ENCODE measurements around the gene ZSWIM2. TPM values are rescaled to one million over a fixed set of nuclear protein-coding genes. Genes with fewer than 3 reads are reported as not detected.

ZSWIM2 gene
- total RNA-seq, 4 donors from 2014 or later = not detected

DNA sequence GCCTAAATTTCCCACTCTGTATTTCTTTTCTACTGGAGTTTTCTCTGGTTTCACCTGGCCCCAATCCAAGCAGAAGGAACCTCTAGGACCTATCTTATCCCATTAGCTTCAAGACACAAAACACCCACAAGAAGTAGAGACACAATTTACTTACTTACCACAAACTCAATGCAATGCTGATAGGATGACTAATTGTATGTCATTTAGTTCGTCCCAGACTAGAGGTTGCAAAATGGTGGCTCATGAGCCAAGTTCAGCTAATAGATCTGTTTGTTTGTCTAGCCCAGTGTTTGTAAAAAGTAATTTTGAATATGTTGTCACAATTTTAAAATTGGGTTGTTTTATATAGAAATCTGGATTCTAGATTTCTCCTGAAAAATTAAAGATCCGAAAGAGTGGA is 34.7 kb upstream of the ZSWIM2 start:
- intact Hi-C loops (cut with DNase I) = no loop called here
- H3K9me3 ChIP-seq = no peaks in the 10 kb centered on the region
- no peak for DNase-seq
- no peaks in the 10 kb centered on the region for H3K27me3 ChIP-seq
- no peak overlapping the region for H3K4me3 ChIP-seq
- WGBS, 2 donors = 69 to 73% methylated on average over 2 of the region's 2 CpGs
- no peaks in the 10 kb centered on the region for H3K36me3 ChIP-seq
- no peak for TF ChIP-seq POLR2A (IDR thresholded peaks at IDR 0.05)
- TF ChIP-seq, protein P1, sequence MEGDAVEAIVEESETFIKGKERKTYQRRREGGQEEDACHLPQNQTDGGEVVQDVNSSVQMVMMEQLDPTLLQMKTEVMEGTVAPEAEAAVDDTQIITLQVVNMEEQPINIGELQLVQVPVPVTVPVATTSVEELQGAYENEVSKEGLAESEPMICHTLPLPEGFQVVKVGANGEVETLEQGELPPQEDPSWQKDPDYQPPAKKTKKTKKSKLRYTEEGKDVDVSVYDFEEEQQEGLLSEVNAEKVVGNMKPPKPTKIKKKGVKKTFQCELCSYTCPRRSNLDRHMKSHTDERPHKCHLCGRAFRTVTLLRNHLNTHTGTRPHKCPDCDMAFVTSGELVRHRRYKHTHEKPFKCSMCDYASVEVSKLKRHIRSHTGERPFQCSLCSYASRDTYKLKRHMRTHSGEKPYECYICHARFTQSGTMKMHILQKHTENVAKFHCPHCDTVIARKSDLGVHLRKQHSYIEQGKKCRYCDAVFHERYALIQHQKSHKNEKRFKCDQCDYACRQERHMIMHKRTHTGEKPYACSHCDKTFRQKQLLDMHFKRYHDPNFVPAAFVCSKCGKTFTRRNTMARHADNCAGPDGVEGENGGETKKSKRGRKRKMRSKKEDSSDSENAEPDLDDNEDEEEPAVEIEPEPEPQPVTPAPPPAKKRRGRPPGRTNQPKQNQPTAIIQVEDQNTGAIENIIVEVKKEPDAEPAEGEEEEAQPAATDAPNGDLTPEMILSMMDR (IDR thresholded peaks at IDR 0.05) = no peak
- peaks cover 0 to 15% (median 0%) of the 10 kb centered on the region in 3 donors for H3K4me1 ChIP-seq
- no peak overlapping the region for H3K27ac ChIP-seq

DNA sequence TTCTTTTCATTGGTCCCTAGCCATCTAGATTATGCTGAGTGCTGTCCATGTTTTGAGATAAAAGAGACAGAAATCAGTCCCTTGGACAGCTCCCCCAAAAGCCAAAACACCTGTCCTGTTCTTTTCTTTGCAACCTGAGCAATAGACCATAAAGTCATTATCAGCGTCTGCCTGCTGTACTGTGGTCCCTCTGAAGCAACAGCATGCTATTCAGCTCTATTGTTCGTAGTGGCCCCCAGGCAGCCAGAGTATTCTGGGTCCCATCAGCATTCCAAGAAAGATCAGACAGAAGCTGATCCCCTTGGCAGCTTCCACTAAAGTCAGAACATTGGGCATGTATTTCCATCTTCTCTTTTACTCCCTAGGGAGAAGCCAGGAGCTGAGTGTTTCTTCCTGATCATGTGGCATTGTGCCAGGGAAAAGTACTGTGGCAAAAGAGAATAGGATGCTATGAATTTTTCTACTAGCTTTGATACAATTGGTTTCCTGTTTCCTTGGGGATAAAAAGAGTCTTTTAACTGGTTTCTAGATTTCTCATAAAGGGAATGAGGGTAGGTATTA is 33.6 kb upstream of the ZSWIM2 start:
- no peak overlapping the region for H3K27ac ChIP-seq

DNA sequence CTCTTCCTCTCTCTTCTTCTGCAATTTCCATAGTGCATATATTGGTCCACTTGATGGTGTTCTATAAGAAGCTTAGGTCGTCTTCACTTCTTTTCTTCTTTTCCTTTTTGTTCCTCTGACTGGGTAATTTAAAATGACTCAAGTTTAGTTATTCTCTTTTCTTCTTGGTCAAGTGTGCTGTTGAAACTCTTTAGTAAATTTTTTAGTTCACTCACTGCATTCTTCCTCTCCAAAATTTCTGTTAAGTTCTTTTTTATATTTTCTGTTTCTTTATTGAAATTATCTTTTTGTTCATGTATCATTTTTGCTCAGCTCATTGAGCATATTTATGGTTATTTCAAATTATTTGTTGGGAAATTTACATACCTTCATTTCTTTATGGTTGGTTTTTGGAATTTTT is 32.7 kb upstream of the ZSWIM2 start:
- intact Hi-C loops (cut with DNase I) = no loop called here
- Histone ChIP-seq H3K4me1 (peaks cover 0 to 7% (median 0%) of the 10 kb centered on the region in 3 donors), H3K4me3 (no peak overlapping the region), H3K27ac (no peak overlapping the region), H3K9me3 (no peaks in the 10 kb centered on the region), H3K36me3 (no peaks in the 10 kb centered on the region), H3K27me3 (no peaks in the 10 kb centered on the region)
- WGBS, 2 donors = 71 to 86% methylated on average over 1 of the region's 1 CpG
- no peak for DNase-seq
- no peak for TF ChIP-seq POLR2A (IDR thresholded peaks at IDR 0.05)
- TF ChIP-seq, protein P1 (IDR thresholded peaks at IDR 0.05) = no peak

More for the DNA sequence above, 33.6 kb upstream of the ZSWIM2 start:
- no peak for DNase-seq
- WGBS, 2 donors = 70 to 83% methylated on average over 2 of the region's 2 CpGs
- H3K27me3 ChIP-seq = no peaks in the 10 kb centered on the region
- no peaks in the 10 kb centered on the region for H3K9me3 ChIP-seq
- TF ChIP-seq POLR2A (IDR thresholded peaks at IDR 0.05) = no peak
- TF ChIP-seq, protein P1 (IDR thresholded peaks at IDR 0.05) = no peak
- no peaks in the 10 kb centered on the region for H3K36me3 ChIP-seq
- intact Hi-C loops (cut with DNase I) = no loop called here
- peaks cover 0 to 15% (median 0%) of the 10 kb centered on the region in 3 donors for H3K4me1 ChIP-seq
- H3K4me3 ChIP-seq = no peak overlapping the region

DNA sequence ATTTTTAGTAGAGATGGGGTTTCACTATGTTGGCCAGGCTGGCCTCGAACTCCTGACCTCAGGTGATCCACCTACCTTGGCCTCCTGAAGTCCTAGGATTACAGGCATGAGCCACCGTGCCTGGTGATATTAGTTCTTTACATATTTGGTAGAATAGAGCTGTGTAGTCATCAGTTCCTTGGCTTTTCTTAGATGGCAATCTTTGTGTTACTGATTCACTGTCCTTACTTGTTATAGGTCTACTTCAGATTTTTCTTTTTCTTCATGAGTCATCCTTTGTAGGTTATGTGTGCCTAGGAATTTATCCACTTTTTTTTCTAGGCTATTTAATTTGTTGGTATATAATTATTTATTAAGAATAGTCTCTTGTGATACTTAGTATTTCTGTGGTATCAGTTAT is 30.3 kb upstream of the ZSWIM2 start:
- Histone ChIP-seq H3K27me3 (no peaks in the 10 kb centered on the region), H3K36me3 (no peaks in the 10 kb centered on the region), H3K9me3 (no peaks in the 10 kb centered on the region), H3K4me3 (no peak overlapping the region), H3K4me1 (no peaks in the 10 kb centered on the region), H3K27ac (no peak overlapping the region)
- no peak for DNase-seq
- 37 to 45% methylated on average over 1 to 2 of the region's 2 CpGs for WGBS, 2 donors
- TF ChIP-seq, protein P1 (IDR thresholded peaks at IDR 0.05) = no peak
- TF ChIP-seq POLR2A (IDR thresholded peaks at IDR 0.05) = no peak
- intact Hi-C loops (cut with DNase I) = no loop called here

DNA sequence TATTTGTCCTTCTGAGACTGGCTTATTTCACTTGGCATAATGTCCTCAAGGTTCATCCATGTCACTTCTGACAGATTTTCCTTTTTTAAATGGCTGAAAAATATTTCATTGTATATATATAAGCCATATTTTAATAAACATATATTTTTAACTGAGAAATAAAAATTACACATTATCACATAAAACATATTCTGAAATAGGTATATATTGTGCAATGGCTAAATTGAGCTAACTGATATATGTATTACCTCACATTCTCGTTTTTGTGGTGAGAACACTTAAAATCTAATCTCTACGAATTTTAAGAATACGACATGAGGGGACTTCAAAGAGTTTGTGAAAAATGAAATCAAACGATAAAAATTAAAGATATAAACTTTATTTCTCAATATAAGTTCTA is 25.7 kb upstream of the ZSWIM2 start:
- DNase-seq = no peak
- H3K36me3 ChIP-seq = no peaks in the 10 kb centered on the region
- intact Hi-C loops (cut with DNase I) = no loop called here
- TF ChIP-seq POLR2A (IDR thresholded peaks at IDR 0.05) = no peak
- TF ChIP-seq, protein P1 (IDR thresholded peaks at IDR 0.05) = no peak
- 82 to 86% methylated on average over 4 of the region's 4 CpGs for WGBS, 2 donors
- H3K27ac ChIP-seq = no peak overlapping the region
- H3K4me3 ChIP-seq = no peak overlapping the region
- H3K4me1 ChIP-seq = no peaks in the 10 kb centered on the region
- no peaks in the 10 kb centered on the region for H3K9me3 ChIP-seq
- H3K27me3 ChIP-seq = no peaks in the 10 kb centered on the region
